ENCODE results near the gene PUM1.
"Not testable (repeated sequence)": the region's sequence is repeated elsewhere in the genome, so short reads cannot be mapped to it uniquely, and the experiment has no call there.

Gene PUM1

GRCh38 chr1:30991862-30992606 is 73.5 kb downstream of the PUM1 start:
- no peak for DNase-seq

- no peak for DNase-seq
Measured at GRCh38 chr1:30990591-30990990, 74.9 kb downstream of the PUM1 start.

- no peak for DNase-seq
Measured at GRCh38 chr1:30988045-30988444, 77.5 kb downstream of the PUM1 start.

- DNase-seq, result no peak
Measured at GRCh38 chr1:30986755-30987154, 78.8 kb downstream of the PUM1 start.

GRCh38 chr1:30984991-30985503 is 80.5 kb downstream of the PUM1 start:
- no peak for DNase-seq

- DNase-seq, result no peak
Measured at GRCh38 chr1:30984165-30984889, 81.2 kb downstream of the PUM1 start.

GRCh38 chr1:30982937-30983336 is 82.6 kb downstream of the PUM1 start:
- peak; percentile 85 for DNase-seq

- DNase-seq, result no peak
Measured at GRCh38 chr1:30982431-30982830, 83.1 kb downstream of the PUM1 start.

- no peak for DNase-seq
Measured at GRCh38 chr1:30981172-30981571, 84.3 kb downstream of the PUM1 start.

- no peak for DNase-seq
Measured at GRCh38 chr1:30977511-30977910, 88.0 kb downstream of the PUM1 start.

- peak; percentile 14 for DNase-seq
Measured at GRCh38 chr1:30977105-30977504, 88.4 kb downstream of the PUM1 start.

GRCh38 chr1:30976143-30976542 is 89.4 kb downstream of the PUM1 start:
- peak; percentile 49 for DNase-seq

GRCh38 chr1:30975217-30975616 is 90.3 kb downstream of the PUM1 start:
- DNase-seq, result no peak

- DNase-seq, result no peak
Measured at GRCh38 chr1:30974536-30974935, 91.0 kb downstream of the PUM1 start.

- not testable (repeated sequence) for DNase-seq
Measured at GRCh38 chr1:30972349-30972748, 93.2 kb downstream of the PUM1 start.

- DNase-seq, result no peak
Measured at GRCh38 chr1:30971496-30971895, 94.0 kb downstream of the PUM1 start.

GRCh38 chr1:30969903-30970302 is 95.6 kb downstream of the PUM1 start:
- no peak for DNase-seq

GRCh38 chr1:30968220-30968971 is 97.1 kb downstream of the PUM1 start:
- no peak for DNase-seq

GRCh38 chr1:30966690-30967369 is 98.7 kb downstream of the PUM1 start:
- no peak for DNase-seq

GRCh38 chr1:30965924-30966599 is 99.5 kb downstream of the PUM1 start:
- DNase-seq, result no peak

GRCh38 chr1:30964706-30965105 is 100.8 kb downstream of the PUM1 start:
- DNase-seq, result no peak
